ENCODE measurements around the gene SARDH. TPM values are rescaled to one million over a fixed set of nuclear protein-coding genes. Genes with fewer than 3 reads are reported as not detected.

SARDH gene
- total and polyA plus RNA-seq, 2 donors (not counting 3 experiments of a cell fraction or from before 2014, with no cell fraction given): 0.19 to 0.44 TPM

GRCh38 chr9:133714606-133715294 is 23.4 kb downstream of the SARDH start:
- ChIA-PET CTCF (interaction anchor here (2.1 kb wide), 1 partner anchor 28 kb away, joined by 7 read pairs; no protein-coding TSS in a partner anchor), POLR2A (no interaction called here)
- no TSS peak for BruUV-seq (replicated peaks)
- H3K9me3 ChIP-seq (replicated peaks; ENCODE audit: control insufficient read depth, insufficient read depth, low read length): no peaks in the 10 kb centered on the region
- intact Hi-C loops (cut with micrococcal nuclease): no loop called here
- no peaks in the 10 kb centered on the region for H3K36me3 ChIP-seq (ENCODE audit: control insufficient read depth in 2 of 2, extremely low read depth in 1 of 2, insufficient read depth in 2 of 2, low read length in 2 of 2)
- dilution Hi-C loops (cut with MboI; ENCODE audit: extremely low pct_ligation_motif_present, low sequenced_read_pairs): no loop called here
- no peak overlapping the region for H2AFZ ChIP-seq (ENCODE audit: low read depth, low read length)
- H3K9me1 ChIP-seq (replicated peaks; ENCODE audit: control insufficient read depth, extremely low read depth, insufficient read depth, low read length): no peaks in the 10 kb centered on the region
- H3K4me2 ChIP-seq (ENCODE audit: insufficient read depth, low read length): no peak overlapping the region
- no peaks in the 10 kb centered on the region for H3K4me1 ChIP-seq (ENCODE audit: control insufficient read depth, extremely low read depth, insufficient read depth, low read length)
- H3K27me3 ChIP-seq (ENCODE audit: control insufficient read depth in 2 of 2, insufficient read depth in 2 of 2, low read length in 2 of 2): no peaks in the 10 kb centered on the region
- DNase-seq (ENCODE audit: low read depth, low spot score) (no peak), FAIRE-seq (no peak)
- no peak overlapping the region for H3K27ac ChIP-seq (ENCODE audit: insufficient read depth, low read depth, low read length)
- TF ChIP-seq POLR2A (IDR thresholded peaks at IDR 0.05; ENCODE audit: low read depth, low read length) (no peak), MYC (IDR thresholded peaks at IDR 0.05; ENCODE audit: low read depth, low read length) (no peak), POLR2AphosphoS5 (IDR thresholded peaks at IDR 0.05; ENCODE audit: insufficient read depth, low read depth, low read length) (no peak), EZH2 (IDR thresholded peaks at IDR 0.05; ENCODE audit: borderline replicate concordance, low read depth, low read length, severe bottlenecking) (no peak)
- H3K9ac ChIP-seq (replicated peaks; ENCODE audit: extremely low read depth, insufficient read depth, low read length): no peak overlapping the region
- H3K79me2 ChIP-seq (ENCODE audit: control insufficient read depth, insufficient read depth, low read length): no peaks in the 10 kb centered on the region
- H4K20me1 ChIP-seq (replicated peaks; ENCODE audit: control insufficient read depth, extremely low read depth, insufficient read depth, low read length): no peaks in the 10 kb centered on the region
- no peak overlapping the region for H3K4me3 ChIP-seq (replicated peaks in 1 of 3; ENCODE audit: insufficient read depth in 1 of 3, low read depth in 1 of 3, low read length in 3 of 3)

DNA sequence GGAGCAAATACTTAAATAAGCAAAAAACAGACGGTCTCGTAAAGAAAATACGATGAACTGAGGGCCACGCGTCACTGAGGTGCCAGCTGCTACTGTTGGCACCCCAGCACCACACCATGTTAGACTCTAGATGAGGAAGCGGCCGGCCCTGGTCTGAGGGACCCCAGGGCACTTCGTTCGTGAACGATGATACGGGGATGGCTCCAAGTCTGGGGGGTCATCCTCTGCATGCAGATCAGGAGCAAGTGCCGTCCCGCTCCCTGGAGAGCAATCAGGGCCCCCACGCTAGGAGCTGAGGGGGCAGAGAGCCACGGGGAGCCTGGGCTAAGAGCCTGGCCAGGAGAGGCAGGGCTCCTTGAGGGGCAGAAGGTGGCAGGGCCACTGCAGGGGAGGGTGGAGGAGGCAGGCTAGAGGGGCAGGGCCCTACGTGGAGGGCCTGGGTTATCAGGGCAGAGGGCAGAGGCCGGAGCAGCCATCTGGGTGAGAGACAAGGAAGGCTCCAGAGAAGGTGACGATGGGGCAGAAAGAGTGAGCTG is 24.1 kb downstream of the SARDH start:
- ChIA-PET POLR2A (no interaction called here), CTCF (interaction anchor here (2.1 kb wide), 1 partner anchor 29 kb away, joined by 7 read pairs; no protein-coding TSS in a partner anchor)
- Histone ChIP-seq H4K20me1 (replicated peaks; ENCODE audit: control insufficient read depth, extremely low read depth, insufficient read depth, low read length) (no peaks in the 10 kb centered on the region), H3K4me2 (ENCODE audit: insufficient read depth, low read length) (no peak overlapping the region), H3K36me3 (ENCODE audit: control insufficient read depth in 2 of 2, extremely low read depth in 1 of 2, insufficient read depth in 2 of 2, low read length in 2 of 2) (no peaks in the 10 kb centered on the region), H3K9me1 (replicated peaks; ENCODE audit: control insufficient read depth, extremely low read depth, insufficient read depth, low read length) (no peaks in the 10 kb centered on the region), H3K79me2 (ENCODE audit: control insufficient read depth, insufficient read depth, low read length) (no peaks in the 10 kb centered on the region), H3K4me1 (ENCODE audit: control insufficient read depth, extremely low read depth, insufficient read depth, low read length) (no peaks in the 10 kb centered on the region), H3K9ac (replicated peaks; ENCODE audit: extremely low read depth, insufficient read depth, low read length) (no peak overlapping the region), H2AFZ (ENCODE audit: low read depth, low read length) (no peak overlapping the region), H3K9me3 (replicated peaks; ENCODE audit: control insufficient read depth, insufficient read depth, low read length) (no peaks in the 10 kb centered on the region), H3K4me3 (replicated peaks in 1 of 3; ENCODE audit: insufficient read depth in 1 of 3, low read depth in 1 of 3, low read length in 3 of 3) (no peak overlapping the region), H3K27me3 (ENCODE audit: control insufficient read depth in 2 of 2, insufficient read depth in 2 of 2, low read length in 2 of 2) (no peaks in the 10 kb centered on the region), H3K27ac (ENCODE audit: insufficient read depth, low read depth, low read length) (no peak overlapping the region)
- FAIRE-seq (no peak), DNase-seq (ENCODE audit: low read depth, low spot score) (no peak)
- dilution Hi-C loops (cut with MboI; ENCODE audit: extremely low pct_ligation_motif_present, low sequenced_read_pairs) (no loop called here), intact Hi-C loops (cut with micrococcal nuclease) (no loop called here)
- TF ChIP-seq FOS (IDR thresholded peaks at IDR 0.05; ENCODE audit: borderline replicate concordance, insufficient read depth, low read length) (no peak), MAX (IDR thresholded peaks at IDR 0.05; ENCODE audit: insufficient read depth, insufficient read length) (no peak), POLR2AphosphoS5 (IDR thresholded peaks at IDR 0.05; ENCODE audit: insufficient read depth, low read depth, low read length) (no peak), GATA2 (IDR thresholded peaks at IDR 0.05; ENCODE audit: insufficient read depth, insufficient read length, low read depth, low read length) (no peak), JUN (IDR thresholded peaks at IDR 0.05; ENCODE audit: borderline replicate concordance, insufficient read depth, insufficient read length, low read depth) (no peak), POLR2A (IDR thresholded peaks at IDR 0.05; ENCODE audit: low read depth, low read length) (no peak), MYC (IDR thresholded peaks at IDR 0.05; ENCODE audit: low read depth, low read length) (no peak), EZH2 (IDR thresholded peaks at IDR 0.05; ENCODE audit: borderline replicate concordance, low read depth, low read length, severe bottlenecking) (no peak)
- TF ChIP-seq, protein P1, sequence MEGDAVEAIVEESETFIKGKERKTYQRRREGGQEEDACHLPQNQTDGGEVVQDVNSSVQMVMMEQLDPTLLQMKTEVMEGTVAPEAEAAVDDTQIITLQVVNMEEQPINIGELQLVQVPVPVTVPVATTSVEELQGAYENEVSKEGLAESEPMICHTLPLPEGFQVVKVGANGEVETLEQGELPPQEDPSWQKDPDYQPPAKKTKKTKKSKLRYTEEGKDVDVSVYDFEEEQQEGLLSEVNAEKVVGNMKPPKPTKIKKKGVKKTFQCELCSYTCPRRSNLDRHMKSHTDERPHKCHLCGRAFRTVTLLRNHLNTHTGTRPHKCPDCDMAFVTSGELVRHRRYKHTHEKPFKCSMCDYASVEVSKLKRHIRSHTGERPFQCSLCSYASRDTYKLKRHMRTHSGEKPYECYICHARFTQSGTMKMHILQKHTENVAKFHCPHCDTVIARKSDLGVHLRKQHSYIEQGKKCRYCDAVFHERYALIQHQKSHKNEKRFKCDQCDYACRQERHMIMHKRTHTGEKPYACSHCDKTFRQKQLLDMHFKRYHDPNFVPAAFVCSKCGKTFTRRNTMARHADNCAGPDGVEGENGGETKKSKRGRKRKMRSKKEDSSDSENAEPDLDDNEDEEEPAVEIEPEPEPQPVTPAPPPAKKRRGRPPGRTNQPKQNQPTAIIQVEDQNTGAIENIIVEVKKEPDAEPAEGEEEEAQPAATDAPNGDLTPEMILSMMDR (IDR thresholded peaks at IDR 0.05; ENCODE audit: extremely low read depth in 1 of 2, insufficient read depth in 1 of 2, low read depth in 1 of 2, low read length in 2 of 2): no peak
- BruUV-seq (replicated peaks): no TSS peak
